HG03103 (cell line): Measurements from ENCODE around the gene GPC6.
"Not testable (repeated sequence)": the region's sequence is repeated elsewhere in the genome, so short reads cannot be mapped to it uniquely, and the experiment has no call there.

ENCODE experiments used
- ATAC-seq: cut with Tn5 transposase; IDR thresholded peaks from one replicate; pipeline ENCODE4 v1.9.1; 2021; ENCODE audit warnings: low read depth; ENCODE audit not compliant: unreplicated experiment

Gene GPC6

DNA sequence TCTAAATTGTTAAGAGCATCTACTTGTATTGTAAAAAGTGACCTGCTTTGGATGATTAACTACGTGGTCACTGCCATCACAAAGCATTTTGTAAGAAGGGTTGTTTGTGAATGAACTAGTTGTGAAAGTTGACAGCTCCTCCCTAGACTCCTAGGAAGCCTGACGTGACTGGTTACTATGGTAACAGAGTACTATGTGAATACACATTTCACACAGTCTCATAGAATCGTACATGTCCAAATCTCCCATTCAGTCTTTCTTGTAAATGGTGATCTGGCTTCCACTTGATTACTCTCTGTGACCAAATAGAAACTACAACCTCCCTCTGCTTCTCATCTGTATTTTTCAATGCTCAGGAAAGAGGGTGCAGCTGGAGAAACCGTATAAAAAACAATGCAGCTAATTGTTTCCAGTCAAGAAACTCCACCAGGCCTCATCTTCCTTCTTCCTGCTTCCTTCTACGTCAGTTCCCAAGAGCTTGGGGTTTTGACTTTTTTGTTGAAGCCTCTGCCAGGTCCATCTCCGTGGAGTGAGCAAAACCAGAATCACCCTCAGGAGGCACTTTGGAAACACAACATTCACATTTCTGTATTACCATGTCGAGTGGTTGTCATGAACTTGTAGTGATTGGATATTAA lies 83.4 kb downstream of the GPC6 start:
- no peak for ATAC-seq

DNA sequence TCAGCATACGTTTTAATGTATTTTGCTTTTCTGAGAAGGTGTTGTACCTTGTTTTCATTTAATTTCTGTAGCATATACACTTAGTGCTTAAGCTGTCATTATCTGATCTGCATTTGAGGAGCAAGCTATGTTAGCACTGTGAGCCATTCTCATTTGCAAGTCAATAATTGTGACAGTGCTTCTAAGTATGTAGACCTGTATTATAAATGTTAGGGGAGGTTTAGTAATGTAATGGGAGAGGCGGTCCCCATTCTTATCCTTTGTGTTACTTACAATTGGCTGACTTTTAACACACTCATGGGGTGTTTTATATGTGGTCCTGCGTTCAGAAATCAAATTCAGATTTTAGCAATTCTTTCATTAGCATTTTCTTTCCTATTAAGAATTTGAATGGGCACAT lies 90.2 kb downstream of the GPC6 start:
- ATAC-seq: no peak

DNA sequence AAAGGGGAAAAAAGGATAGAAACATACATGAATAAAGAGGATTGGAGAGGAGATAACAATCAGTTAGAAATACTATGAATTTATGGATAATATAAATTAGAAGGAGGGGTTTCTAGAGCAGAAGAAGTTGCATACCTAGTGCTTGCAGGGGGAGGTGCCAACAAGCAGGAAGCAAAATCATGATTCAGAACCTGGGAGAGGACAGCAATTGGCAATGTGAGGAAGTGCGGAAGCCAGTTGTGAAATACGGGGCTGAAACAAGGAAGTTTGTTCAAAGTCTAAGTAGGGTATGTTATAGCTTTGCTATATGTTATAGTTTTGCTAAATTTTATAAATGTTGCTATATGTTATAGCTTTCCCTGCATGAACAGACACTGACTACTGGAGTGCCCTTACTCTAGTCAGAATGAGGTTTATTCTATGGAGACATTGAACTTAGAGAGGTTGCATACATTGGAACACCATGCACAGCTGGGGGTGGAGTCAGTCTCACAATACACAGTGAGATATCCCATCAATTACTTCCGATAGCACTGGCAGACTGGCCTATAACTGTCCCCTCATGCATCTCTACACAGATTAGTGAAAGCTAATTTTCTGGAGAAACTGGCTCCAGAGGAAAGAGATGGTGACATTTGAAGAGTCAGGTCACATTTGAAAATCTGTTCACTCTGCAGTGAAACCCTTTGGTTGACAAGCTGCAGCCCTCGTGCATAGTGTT lies 92.1 kb downstream of the GPC6 start:
- ATAC-seq: no peak

GRCh38 chr13:93320942-93321341 lies 94.3 kb downstream of the GPC6 start:
- no peak for ATAC-seq

DNA sequence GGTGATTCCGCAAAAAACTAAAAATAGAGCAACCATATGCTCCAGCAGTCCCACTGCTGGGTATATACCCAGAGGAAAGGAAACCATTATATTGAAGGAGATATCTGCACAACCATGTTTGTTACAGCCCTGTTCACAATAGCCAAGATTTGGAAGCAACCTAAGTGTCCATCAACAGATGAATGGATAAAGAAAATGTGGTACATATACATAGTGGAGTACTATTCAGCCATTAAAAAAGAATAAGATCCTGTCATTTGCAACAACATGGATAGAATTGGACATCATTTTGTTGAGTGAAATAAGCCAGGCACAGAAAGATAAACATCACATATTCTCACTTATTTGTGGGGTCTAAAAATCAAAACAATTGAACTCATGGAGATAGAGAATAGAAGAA lies 97.3 kb downstream of the GPC6 start:
- not testable (repeated sequence) for ATAC-seq

GRCh38 chr13:93325303-93326233 lies 99.0 kb downstream of the GPC6 start:
- no peak for ATAC-seq

GRCh38 chr13:93326234-93326811 lies 99.7 kb downstream of the GPC6 start:
- ATAC-seq: no peak

- ATAC-seq: no peak
Observed at GRCh38 chr13:93328943-93329342, 102.3 kb downstream of the GPC6 start.

DNA sequence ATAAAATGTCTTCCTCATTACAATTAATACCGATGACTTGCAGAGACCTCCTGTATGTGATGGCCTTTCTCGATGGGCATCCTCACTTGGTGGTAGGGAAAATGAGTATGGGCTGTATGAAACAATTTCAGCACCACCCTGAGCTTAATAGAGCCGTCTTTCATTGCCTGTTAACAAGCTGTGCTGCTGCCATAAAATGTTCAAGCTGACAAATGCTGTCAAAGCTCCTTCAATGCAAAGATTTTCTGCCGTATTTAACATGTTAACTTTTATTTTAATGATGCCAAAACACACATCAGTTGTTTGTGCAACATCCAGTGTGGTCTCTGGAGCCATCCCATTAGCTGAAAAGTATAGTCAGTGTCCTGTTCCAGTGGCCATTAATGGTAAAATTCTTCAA lies 110.1 kb downstream of the GPC6 start:
- no peak for ATAC-seq

- ATAC-seq: no peak
Observed at GRCh38 chr13:93338030-93338429, 111.4 kb downstream of the GPC6 start.

GRCh38 chr13:93338906-93339305 lies 112.3 kb downstream of the GPC6 start:
- no peak for ATAC-seq

- ATAC-seq: no peak
Observed at GRCh38 chr13:93339550-93339949, 112.9 kb downstream of the GPC6 start.

GRCh38 chr13:93341517-93341916 lies 114.9 kb downstream of the GPC6 start:
- ATAC-seq: no peak

DNA sequence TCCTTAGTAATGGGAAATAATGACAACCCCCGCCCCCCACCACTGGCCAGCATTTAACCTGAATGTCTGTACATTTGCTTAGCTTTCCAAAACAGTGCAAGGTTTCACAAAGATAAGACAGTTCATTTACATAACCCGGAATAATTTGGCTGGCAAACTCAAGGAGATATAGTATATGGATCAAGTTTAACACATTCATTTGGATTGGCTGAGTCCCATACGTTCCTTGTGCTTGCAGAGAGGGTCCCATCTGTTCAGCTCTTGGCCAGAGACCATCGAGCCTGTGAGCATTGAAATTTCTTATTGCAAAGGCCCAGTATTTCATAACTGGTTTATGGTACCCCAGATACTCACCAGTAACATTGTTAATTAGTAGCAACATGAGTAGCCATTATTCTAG lies 116.5 kb downstream of the GPC6 start:
- ATAC-seq: no peak

GRCh38 chr13:93344048-93344705 lies 117.6 kb downstream of the GPC6 start:
- ATAC-seq: no peak

DNA sequence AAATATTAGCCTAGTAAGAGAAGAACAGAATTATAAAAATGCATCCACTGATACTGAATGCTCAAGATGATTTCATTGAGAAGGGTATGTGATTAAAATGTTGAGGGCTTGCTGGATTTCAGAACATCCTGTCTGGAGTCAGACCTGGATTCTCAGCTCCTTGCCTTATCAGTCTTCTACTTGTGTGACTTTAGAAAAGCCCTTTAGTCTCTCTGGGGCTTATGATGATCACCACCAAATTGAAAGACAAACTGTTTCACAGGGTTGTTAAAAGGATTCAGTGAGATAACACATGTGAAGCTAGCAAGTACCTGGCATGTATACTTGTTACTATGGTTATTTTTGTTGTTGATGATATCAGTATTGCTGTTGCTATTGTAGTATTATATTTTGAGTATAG lies 118.4 kb downstream of the GPC6 start:
- no peak for ATAC-seq

DNA sequence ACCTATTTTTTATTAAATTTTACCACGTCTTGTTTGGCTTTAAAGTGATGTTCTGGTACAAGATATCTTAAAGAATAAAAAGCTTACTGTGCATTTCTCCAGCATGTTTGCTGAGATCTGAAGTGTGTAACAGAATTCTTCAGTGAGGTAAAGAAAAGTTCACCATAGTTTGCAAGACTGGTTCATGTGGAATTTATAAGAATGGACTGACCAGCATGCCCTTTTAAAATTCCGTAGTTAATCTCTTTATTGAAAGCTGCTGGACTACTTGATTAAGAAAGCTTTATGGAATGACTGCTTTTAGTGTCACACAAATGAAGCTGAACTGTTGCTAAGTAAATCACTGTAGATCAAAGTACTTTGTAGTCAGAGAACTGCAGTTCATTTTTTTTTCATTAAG lies 119.2 kb downstream of the GPC6 start:
- ATAC-seq: no peak

- no peak for ATAC-seq
Observed at GRCh38 chr13:93352616-93353015, 126.0 kb downstream of the GPC6 start.

GRCh38 chr13:93355094-93355493 lies 128.5 kb downstream of the GPC6 start:
- no peak for ATAC-seq

DNA sequence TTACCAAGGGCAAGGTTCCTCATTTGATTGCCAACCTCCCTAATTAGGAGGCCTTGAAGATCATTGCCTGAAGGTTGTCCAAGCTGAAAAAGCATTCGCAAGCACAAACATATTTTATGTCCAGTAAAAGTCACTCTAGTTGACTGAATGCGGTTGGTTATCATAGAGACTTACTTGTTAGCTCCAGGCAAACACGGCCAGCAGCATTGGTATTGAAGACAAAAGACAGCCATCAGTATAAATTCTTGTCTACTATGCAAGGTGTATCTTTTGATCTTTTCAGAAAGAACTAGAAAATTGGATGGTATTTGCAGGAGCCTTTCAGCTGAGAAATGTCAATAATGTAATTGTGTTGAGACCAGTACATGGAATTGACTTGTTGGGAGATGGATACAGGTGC lies 129.9 kb downstream of the GPC6 start:
- no peak for ATAC-seq

GRCh38 chr13:93360021-93360420 lies 133.4 kb downstream of the GPC6 start:
- no peak for ATAC-seq
